A375 (cell line): Measurements from ENCODE around the gene TNFAIP3. TPM values are rescaled to one million over a fixed set of nuclear protein-coding genes. Genes with fewer than 3 reads are reported as not detected.

ENCODE experiments used
- total RNA-seq: library from RNA; depleted of rRNA; stranded (reverse); fragments of >200 nt; shearing (Covaris generic); gene quantifications from 2 replicates; pipeline ENCODE4 v1.2.3, GENCODE V29; 2014; rRNA removed

Gene TNFAIP3
- 5.5 and 8.4 TPM in 2 replicates for total RNA-seq

GRCh38 chr6:137866914-137867684 lies at the start of gene TNFAIP3:
TSS of gene TNFAIP3 (plus strand) at chr6:137867259. CDS start at chr6:137871228, 3,969 bp downstream.

Other genes with a start within 250 kb of the TNFAIP3 start
- gene PERP, start 240.2 kb downstream of the TNFAIP3 start, total RNA-seq: 18.3 and 18.8 TPM in 2 replicates